K562 (cell line): ENCODE measurements around the gene CAMKV.

Experiments used
- CTCF ChIP-seq, 3 experiments: IDR thresholded peaks in 2 of 3; conservative IDR thresholded peaks in 1 of 3; 2 replicates each; pipeline ENCODE4 v1.5.1; 2011 to 2012; ENCODE audit warnings: low read length in 3 of 3, mild to moderate bottlenecking in 3 of 3, control low read depth in 2 of 3, improper control_type of control experiment in 1 of 3, inconsistent platforms in 1 of 3, low read depth in 1 of 3, mixed read lengths in 1 of 3, moderate library complexity in 1 of 3; ENCODE audit not compliant: insufficient read depth in 2 of 3
- ETV6 ChIP-seq, 3 experiments: fragments of 150-350 bp in 1 of 3; sonication (generic) in 1 of 3; formaldehyde crosslinking in 1 of 3; IDR thresholded peaks; 2 replicates each; pipeline versions ENCODE4 v1.6.1 to v1.8.0; 2014 to 2022; ENCODE audit warnings: borderline replicate concordance in 2 of 3, low read depth in 2 of 3, antibody characterized with exemption in 1 of 3, low read length in 1 of 3, mild to moderate bottlenecking in 1 of 3, missing genetic modification reagents in 1 of 3
- GATAD2B ChIP-seq: fragments of 450-650 bp; IDR thresholded peaks from 2 replicates; pipeline ENCODE4 v1.6.1; 2017; ENCODE audit warnings: mild to moderate bottlenecking, borderline replicate concordance
- HMGN3 ChIP-seq: IDR thresholded peaks from 2 replicates; pipeline ENCODE4 v1.6.1; 2011; ENCODE audit warnings: borderline replicate concordance, low read depth, mild to moderate bottlenecking, mixed read lengths, low read length; ENCODE audit not compliant: insufficient read length; ENCODE audit errors: extremely low read depth
- PURB ChIP-seq: sonication (generic); formaldehyde crosslinking; IDR thresholded peaks from 2 replicates; pipeline ENCODE4 v1.9.0; 2021; ENCODE audit warnings: low read depth, mild to moderate bottlenecking, missing genetic modification reagents
- RBM17 ChIP-seq: fragments of 200-400 bp; formaldehyde crosslinking; IDR thresholded peaks from 2 replicates; pipeline ENCODE4 v1.6.1; 2017; ENCODE audit warnings: low read depth, mild to moderate bottlenecking, low read length, borderline replicate concordance
- SOX6 ChIP-seq: fragments of 450-650 bp; IDR thresholded peaks from 2 replicates; pipeline ENCODE4 v1.6.1; 2014; ENCODE audit warnings: mild to moderate bottlenecking
- TEAD4 ChIP-seq, 2 experiments: sonication (generic) in 1 of 2; formaldehyde crosslinking in 1 of 2; IDR thresholded peaks; 2 replicates each; pipeline versions ENCODE4 v1.6.1 to v1.8.0; 2012 to 2022; ENCODE audit warnings: borderline replicate concordance in 1 of 2, inconsistent platforms in 1 of 2, low read length in 1 of 2, mild to moderate bottlenecking in 1 of 2, missing genetic modification reagents in 1 of 2
- USF2 ChIP-seq: sonication (generic); formaldehyde crosslinking; IDR thresholded peaks from 2 replicates; pipeline ENCODE4 v1.5.0; 2020; ENCODE audit warnings: missing genetic modification reagents
- YY1 ChIP-seq, 3 experiments: IDR thresholded peaks; 2 replicates each; pipeline ENCODE4 v1.6.1; 2011; ENCODE audit warnings: low read length in 2 of 3, mild to moderate bottlenecking in 2 of 3, moderate library complexity in 2 of 3, borderline replicate concordance in 1 of 3, control low read depth in 1 of 3, low read depth in 1 of 3; ENCODE audit not compliant: insufficient read depth in 3 of 3, insufficient replicate concordance in 2 of 3, control insufficient read depth in 1 of 3, insufficient read length in 1 of 3; ENCODE audit errors: extremely low read depth in 1 of 3
- ZBTB8A ChIP-seq: fragments of 450-650 bp; IDR thresholded peaks from 2 replicates; pipeline ENCODE4 v1.6.1; 2018; ENCODE audit warnings: mild to moderate bottlenecking, moderate library complexity; ENCODE audit not compliant: partially characterized antibody
- ZC3H8 ChIP-seq: fragments of 450-650 bp; IDR thresholded peaks from 2 replicates; pipeline ENCODE4 v1.6.1; 2017
- TF ChIP-seq, protein P1 (sequence below): sonication (generic); formaldehyde crosslinking; IDR thresholded peaks from 2 replicates; pipeline ENCODE4 v1.9.0; 2022; ENCODE audit warnings: mild to moderate bottlenecking, missing genetic modification reagents

GRCh38 chr3:49882166-49882565 lies 12.5 kb upstream of the CAMKV start:
- TF ChIP-seq ZC3H8 (no peak), SOX6 (no peak), YY1 (IDR thresholded peaks at IDR 0.05; ENCODE audit: borderline replicate concordance in 1 of 3, control insufficient read depth in 1 of 3, extremely low read depth in 1 of 3, insufficient read depth in 3 of 3, insufficient read length in 1 of 3, insufficient replicate concordance in 2 of 3, low read depth in 1 of 3, low read length in 2 of 3) (no peak), RBM17 (no peak), CTCF (IDR thresholded peaks at IDR 0.05 in 2 of 3, conservative IDR thresholded peaks at IDR 0.05 in 1 of 3; ENCODE audit: insufficient read depth in 2 of 3, low read depth in 1 of 3, low read length in 3 of 3) (no peak), GATAD2B (no peak), ZBTB8A (no peak), TEAD4 (IDR thresholded peaks at IDR 0.05; ENCODE audit: low read length) (no peak), TEAD4 (CRISPR knock-in tag; IDR thresholded peaks at IDR 0.05; ENCODE audit: borderline replicate concordance) (no peak), HMGN3 (no peak), PURB (no peak), ETV6 (IDR thresholded peaks at IDR 0.05; ENCODE audit: borderline replicate concordance in 1 of 2, low read depth in 2 of 2, low read length in 1 of 2) (no peak), ETV6 (CRISPR knock-in tag; IDR thresholded peaks at IDR 0.05; ENCODE audit: borderline replicate concordance) (no peak), USF2 (CRISPR knock-in tag) (no peak)
- TF ChIP-seq, protein P1, sequence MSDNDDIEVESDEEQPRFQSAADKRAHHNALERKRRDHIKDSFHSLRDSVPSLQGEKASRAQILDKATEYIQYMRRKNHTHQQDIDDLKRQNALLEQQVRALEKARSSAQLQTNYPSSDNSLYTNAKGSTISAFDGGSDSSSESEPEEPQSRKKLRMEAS: no peak
